HepG2 (cell line): Measurements from ENCODE around the gene DCP1B. TPM values are rescaled to one million over a fixed set of nuclear protein-coding genes. Genes with fewer than 3 reads are reported as not detected.

Experiments used
- ATAC-seq: fragments of 200-7000 bp; cut with Tn5 transposase; 3 replicates; pipeline ENCODE4 v1.9.1; 2020; ENCODE audit warnings: mild to moderate bottlenecking, moderate library complexity
- BruUV-seq: library from RNA; stranded (reverse); fragments of 400-500 nt; replicated peaks from 2 replicates; lab custom pipeline; 2021; lab: Mats Ljungman, UMichigan
- CTCF ChIA-PET: fragments of 300-600 bp; formaldehyde crosslinking; extraction: SDS; loops from one replicate; lab custom pipeline; 2021; ENCODE audit warnings: low total read pairs, inconsistent platforms, low intra/inter-chr PET ratio; lab: Yijun Ruan, JAX
- POLR2A ChIA-PET: fragments of 350-600 bp; sonication (Branson Sonifier 250); formaldehyde crosslinking; loops from one replicate; lab custom pipeline; 2020; ENCODE audit warnings: antibody characterized with exemption, inconsistent platforms; lab: Yijun Ruan, JAX
- DNase-seq: peaks from one replicate; pipeline ENCODE4 v3.0.0-alpha.2; 2015; ENCODE audit warnings: low spot score
- FAIRE-seq: peaks from 3 replicates; lab custom pipeline; 2011; peaks lifted over from hg19 to GRCh38; lab: Jason Lieb, UNC
- H2AFZ ChIP-seq: one replicate; pipeline ENCODE4 v1.6.1; 2011; ENCODE audit warnings: low read length, inconsistent platforms
- H3K27ac ChIP-seq: fragments of 300-600 bp; 3 replicates; pipeline ENCODE4 v1.8.0; 2011; ENCODE audit warnings: mixed run types, mild to moderate bottlenecking, mixed read lengths, low read length, inconsistent platforms; ENCODE audit not compliant: insufficient read depth; ENCODE audit errors: extremely low read length
- H3K27me3 ChIP-seq, 2 experiments: fragments of 200-600 bp in 1 of 2; 2 replicates in 1 of 2; 3 replicates in 1 of 2; pipeline versions ENCODE4 v1.6.0 to v1.8.0; 2011; ENCODE audit warnings: low read length in 2 of 2, mild to moderate bottlenecking in 2 of 2, moderate library complexity in 2 of 2, inconsistent platforms in 1 of 2; ENCODE audit not compliant: insufficient read depth in 2 of 2, control insufficient read depth in 1 of 2
- H3K36me3 ChIP-seq, 2 experiments: fragments of 200-600 bp in 1 of 2; replicated peaks in 1 of 2; 2 replicates in 1 of 2; 3 replicates in 1 of 2; pipeline versions ENCODE4 v1.5.1 to v1.8.0; 2011; ENCODE audit warnings: low read length in 2 of 2, inconsistent platforms in 1 of 2; ENCODE audit not compliant: insufficient read depth in 2 of 2, control insufficient read depth in 1 of 2
- H3K4me1 ChIP-seq: 2 replicates; pipeline ENCODE4 v1.5.1; 2012; ENCODE audit warnings: low read length, inconsistent platforms; ENCODE audit not compliant: insufficient read depth
- H3K4me2 ChIP-seq: 2 replicates; pipeline ENCODE4 v1.6.0; 2011; ENCODE audit warnings: low read depth, low read length, inconsistent platforms
- H3K4me3 ChIP-seq, 3 experiments: fragments of 200-600 bp in 1 of 3; sonication (generic), shearing (Covaris generic) in 1 of 3; replicated peaks in 1 of 3; 2 replicates each; pipeline ENCODE4 v1.5.1; 2011 to 2016; ENCODE audit warnings: low read length in 3 of 3, inconsistent platforms in 2 of 3, low read depth in 2 of 3, mild to moderate bottlenecking in 2 of 3, control low read depth in 1 of 3, mixed read lengths in 1 of 3; ENCODE audit not compliant: insufficient read depth in 1 of 3
- H3K79me2 ChIP-seq: one replicate; pipeline ENCODE4 v1.6.1; 2011; ENCODE audit warnings: low read length, inconsistent platforms; ENCODE audit not compliant: insufficient read depth
- H3K9ac ChIP-seq: 2 replicates; pipeline ENCODE4 v1.6.0; 2011; ENCODE audit warnings: mild to moderate bottlenecking, low read depth, low read length, inconsistent platforms; ENCODE audit not compliant: insufficient read depth
- H3K9me3 ChIP-seq: 2 replicates; pipeline ENCODE4 v1.5.1; 2012; ENCODE audit warnings: mild to moderate bottlenecking, low read length
- H4K20me1 ChIP-seq: 2 replicates; pipeline ENCODE4 v1.6.0; 2011; ENCODE audit warnings: inconsistent platforms, mild to moderate bottlenecking, low read length, moderate library complexity; ENCODE audit not compliant: insufficient read depth
- ELF3 ChIP-seq: IDR thresholded peaks from 2 replicates; pipeline ENCODE4 v1.6.1; 2016; ENCODE audit warnings: missing genetic modification reagents, missing compliant biosample characterization
- FOXA3 ChIP-seq: IDR thresholded peaks from 2 replicates; pipeline ENCODE4 v1.6.1; 2016; ENCODE audit warnings: missing genetic modification reagents, missing compliant biosample characterization
- GATAD2A ChIP-seq: IDR thresholded peaks from 2 replicates; pipeline ENCODE4 v1.6.1; 2016
- SIN3A ChIP-seq: IDR thresholded peaks from 2 replicates; pipeline ENCODE4 v1.6.1; 2011; ENCODE audit warnings: low read depth, mild to moderate bottlenecking, control low read depth, low read length, borderline replicate concordance
- SMYD3 ChIP-seq: sonication (generic); formaldehyde crosslinking; IDR thresholded peaks from 2 replicates; pipeline ENCODE4 v1.8.1; 2023; ENCODE audit warnings: mild to moderate bottlenecking, missing genetic modification reagents
- TEAD2 ChIP-seq: sonication (generic); formaldehyde crosslinking; IDR thresholded peaks from 2 replicates; pipeline ENCODE4 v1.9.0; 2021; ENCODE audit warnings: missing genetic modification reagents
- ZC3H4 ChIP-seq: sonication (generic); formaldehyde crosslinking; IDR thresholded peaks from 2 replicates; pipeline ENCODE4 v1.4.0; 2020; ENCODE audit warnings: missing genetic modification reagents, borderline replicate concordance
- ZFYVE20 ChIP-seq: sonication (generic); formaldehyde crosslinking; IDR thresholded peaks from 2 replicates; pipeline ENCODE4 v1.8.0; 2023; ENCODE audit warnings: low read depth, mild to moderate bottlenecking, moderate library complexity, missing genetic modification reagents, borderline replicate concordance
- ZMYM2 ChIP-seq: sonication (generic); formaldehyde crosslinking; IDR thresholded peaks from 2 replicates; pipeline ENCODE4 v1.8.0; 2022; ENCODE audit warnings: mild to moderate bottlenecking, missing genetic modification reagents
- ZNF205 ChIP-seq: IDR thresholded peaks from 2 replicates; pipeline ENCODE4 v1.6.1; 2018; ENCODE audit warnings: missing biosample characterization, missing genetic modification reagents
- ZNF562 ChIP-seq: sonication (generic); formaldehyde crosslinking; IDR thresholded peaks from 2 replicates; pipeline ENCODE4 v1.8.0; 2022; ENCODE audit warnings: missing genetic modification reagents, borderline replicate concordance
- ZNF577 ChIP-seq: sonication (generic); formaldehyde crosslinking; IDR thresholded peaks from 2 replicates; pipeline ENCODE4 v1.4.0; 2020; ENCODE audit warnings: mild to moderate bottlenecking, low read depth, missing genetic modification reagents, borderline replicate concordance
- WGBS: methylation state at CpG from one replicate; pipeline ENCODE4 v1.1.6; 2017; ENCODE audit warnings: low lambda C conversion rate; 5-methylcytosine and 5-hydroxymethylcytosine counted together
- in situ Hi-C: cut with HindIII; loops from 2 replicates; pipeline ENCODE4 v1.10.0; 2017; ENCODE audit warnings: low pct_unique_long_range_greater_than_20kb; ENCODE audit not compliant: extremely low pct_ligation_motif_present
- intact Hi-C: fragments of 100-400 bp; cut with micrococcal nuclease; formaldehyde crosslinking; loops from one replicate; pipeline ENCODE4 v1.10.0; 2022; ENCODE audit not compliant: unreplicated experiment
- polyA plus RNA-seq, 8 experiments: library from polyadenylated mRNA; depleted of rRNA in 3 of 8; stranded (reverse) in 7 of 8; unstranded in 1 of 8; fragments of >200 nt; fragmentation: Illumina TruSeq in 4 of 8; extraction: Trizol in 4 of 8; gene quantifications; 2 replicates each; pipeline versions ENCODE4 v1.2.1 to v1.2.3, GENCODE V29; 2011 to 2016; ENCODE audit warnings: low read depth in 4 of 8, missing spikeins in 1 of 8, mixed read lengths in 1 of 8; ENCODE audit not compliant: insufficient read depth in 1 of 8
- total RNA-seq, 5 experiments: library from RNA; depleted of rRNA; stranded (reverse); fragments of >200 nt; fragmentation: Illumina TruSeq; extraction: Trizol; gene quantifications; 2 replicates each; pipeline ENCODE4 v1.2.3, GENCODE V29; 2016; ENCODE audit warnings: low read depth in 1 of 5
- TF ChIP-seq, protein P1 (sequence below): sonication (generic); formaldehyde crosslinking; IDR thresholded peaks from 2 replicates; pipeline ENCODE4 v1.8.0; 2022; ENCODE audit warnings: mild to moderate bottlenecking, missing genetic modification reagents, moderate library complexity
- TF ChIP-seq, protein P2 (sequence below): sonication (generic); formaldehyde crosslinking; IDR thresholded peaks from 2 replicates; pipeline ENCODE4 v1.5.1; 2020; ENCODE audit warnings: missing genetic modification reagents, mild to moderate bottlenecking, borderline replicate concordance

DCP1B gene
- total and polyA plus RNA-seq, 2 of the 13 experiments (the other 11 are each of a cell fraction or from before 2014, with no cell fraction given), result 11.4 to 27.2 TPM

DNA sequence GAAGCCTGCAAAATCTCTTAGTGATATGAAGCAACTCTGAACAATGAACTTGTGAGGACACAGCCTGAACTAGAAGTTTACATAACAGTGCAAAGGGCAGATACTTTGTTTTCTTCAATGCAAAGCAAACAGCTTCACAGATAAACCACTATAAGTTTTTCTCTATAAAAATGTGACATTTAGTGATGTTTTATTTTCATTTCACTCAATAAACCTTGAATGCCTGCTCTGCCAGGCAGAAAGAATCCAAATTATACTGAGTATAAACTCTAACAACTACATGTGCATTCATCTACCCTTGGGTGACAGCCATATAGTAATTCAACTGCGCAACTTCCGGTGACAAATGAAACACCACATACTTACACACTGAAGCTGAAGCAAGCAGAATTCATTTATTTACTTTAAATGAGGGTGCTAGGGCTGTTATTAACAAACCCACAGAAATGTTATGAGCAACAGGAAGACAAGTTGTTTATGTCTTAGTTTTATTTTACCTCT lies 10.3 kb downstream of the DCP1B start:
- H3K9ac ChIP-seq, result peak overlapping the region; percentile 20
- 14% methylated on average over 2 of the region's 2 CpGs for WGBS
- peak; percentile 90 for TF ChIP-seq GATAD2A (CRISPR knock-in tag)
- TF ChIP-seq ZFYVE20 (CRISPR knock-in tag), result no peak
- no peak for TF ChIP-seq ZNF577 (CRISPR knock-in tag)
- TF ChIP-seq, protein P1, sequence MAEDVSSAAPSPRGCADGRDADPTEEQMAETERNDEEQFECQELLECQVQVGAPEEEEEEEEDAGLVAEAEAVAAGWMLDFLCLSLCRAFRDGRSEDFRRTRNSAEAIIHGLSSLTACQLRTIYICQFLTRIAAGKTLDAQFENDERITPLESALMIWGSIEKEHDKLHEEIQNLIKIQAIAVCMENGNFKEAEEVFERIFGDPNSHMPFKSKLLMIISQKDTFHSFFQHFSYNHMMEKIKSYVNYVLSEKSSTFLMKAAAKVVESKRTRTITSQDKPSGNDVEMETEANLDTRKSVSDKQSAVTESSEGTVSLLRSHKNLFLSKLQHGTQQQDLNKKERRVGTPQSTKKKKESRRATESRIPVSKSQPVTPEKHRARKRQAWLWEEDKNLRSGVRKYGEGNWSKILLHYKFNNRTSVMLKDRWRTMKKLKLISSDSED (CRISPR knock-in tag), result no peak
- TF ChIP-seq ZMYM2 (CRISPR knock-in tag), result no peak
- TF ChIP-seq ZC3H4, result no peak
- TF ChIP-seq ZNF562 (CRISPR knock-in tag), result no peak
- TF ChIP-seq, protein P2, sequence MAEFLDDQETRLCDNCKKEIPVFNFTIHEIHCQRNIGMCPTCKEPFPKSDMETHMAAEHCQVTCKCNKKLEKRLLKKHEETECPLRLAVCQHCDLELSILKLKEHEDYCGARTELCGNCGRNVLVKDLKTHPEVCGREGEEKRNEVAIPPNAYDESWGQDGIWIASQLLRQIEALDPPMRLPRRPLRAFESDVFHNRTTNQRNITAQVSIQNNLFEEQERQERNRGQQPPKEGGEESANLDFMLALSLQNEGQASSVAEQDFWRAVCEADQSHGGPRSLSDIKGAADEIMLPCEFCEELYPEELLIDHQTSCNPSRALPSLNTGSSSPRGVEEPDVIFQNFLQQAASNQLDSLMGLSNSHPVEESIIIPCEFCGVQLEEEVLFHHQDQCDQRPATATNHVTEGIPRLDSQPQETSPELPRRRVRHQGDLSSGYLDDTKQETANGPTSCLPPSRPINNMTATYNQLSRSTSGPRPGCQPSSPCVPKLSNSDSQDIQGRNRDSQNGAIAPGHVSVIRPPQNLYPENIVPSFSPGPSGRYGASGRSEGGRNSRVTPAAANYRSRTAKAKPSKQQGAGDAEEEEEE (CRISPR knock-in tag), result no peak
- peak; percentile 53 for TF ChIP-seq ELF3 (CRISPR knock-in tag)
- TF ChIP-seq SIN3A, result no peak
- no peak for TF ChIP-seq ZNF205 (CRISPR knock-in tag)
- TF ChIP-seq FOXA3 (CRISPR knock-in tag), result peak; percentile 67
- TF ChIP-seq TEAD2 (CRISPR knock-in tag), result no peak
- 0 out of 2 replicates have a peak, but pooled peaks have one; percentile 24 for TF ChIP-seq SMYD3 (CRISPR knock-in tag)

More for the DNA sequence above, 10.3 kb downstream of the DCP1B start:
- H3K4me1 ChIP-seq, result peaks cover 58% of the 10 kb centered on the region
- peak overlapping the region in 1 of 3 experiments; percentile 41; a peak in 1 of 6 replicates for H3K4me3 ChIP-seq
- FAIRE-seq (peak; percentile 82), DNase-seq (peak; percentile 86), ATAC-seq (peak; percentile 89)
- in situ Hi-C loops, result no loop called here
- H3K36me3 ChIP-seq, result peaks cover 1 to 13% of the 10 kb centered on the region in 2 experiments; a peak in 2 of 5 replicates
- ChIA-PET POLR2A (interaction anchor here (1.1 to 4.5 kb wide), 3 partner anchors 10 to 332 kb away, joined by 3 to 48 read pairs (median 6); partner anchors contain the start of gene DCP1B), CTCF (no interaction called here)
- H3K79me2 ChIP-seq, result peaks cover 6% of the 10 kb centered on the region
- H2AFZ ChIP-seq, result peak overlapping the region; percentile 85
- H3K27me3 ChIP-seq, result no peaks in the 10 kb centered on the region
- peak overlapping the region; percentile 73 for H3K4me2 ChIP-seq
- no peaks in the 10 kb centered on the region for H3K9me3 ChIP-seq
- no peaks in the 10 kb centered on the region for H4K20me1 ChIP-seq
- peak overlapping the region; percentile 89 for H3K27ac ChIP-seq
- BruUV-seq, result no TSS peak
- intact Hi-C loops, result no loop called here
